ENCODE measurements around the gene SAMD10.
"Not testable (repeated sequence)": the region's sequence is repeated elsewhere in the genome, so short reads cannot be mapped to it uniquely, and the experiment has no call there.

SAMD10 gene

GRCh38 chr20:63963348-63963741 lies 16.1 kb downstream of the SAMD10 start:
- Histone ChIP-seq H3K27me3 (ENCODE audit: insufficient read depth, low read length, poor library complexity, severe bottlenecking) (no peaks in the 10 kb centered on the region), H3K9me2 (replicated peaks; ENCODE audit: low read depth, low read length) (no peaks in the 10 kb centered on the region), H3K36me3 (ENCODE audit: insufficient read depth, low read length) (no peaks in the 10 kb centered on the region), H2AFZ (ENCODE audit: low read length) (no peak overlapping the region), H4K20me1 (ENCODE audit: insufficient read depth, low read length, poor library complexity, severe bottlenecking) (no peaks in the 10 kb centered on the region), H3K4me3 (ENCODE audit: low read length, poor library complexity, severe bottlenecking) (no peak overlapping the region), H3K9me3 (ENCODE audit: insufficient read depth, low read depth, low read length) (no peaks in the 10 kb centered on the region), H3K4me1 (ENCODE audit: insufficient read depth, low read length, poor library complexity, severe bottlenecking) (peaks cover 7% of the 10 kb centered on the region), H3K9ac (ENCODE audit: low read depth, low read length, poor library complexity, severe bottlenecking) (no peak overlapping the region), H3K79me2 (ENCODE audit: insufficient read depth, low read length) (peaks cover under 1% of the 10 kb centered on the region; the same call in 1 of the 2 replicates), H3F3A (ENCODE audit: low read depth) (no peaks in the 10 kb centered on the region), H3K4me2 (ENCODE audit: low read depth, low read length, poor library complexity, severe bottlenecking) (no peak overlapping the region)
- TF ChIP-seq EZH2phosphoT487 (IDR thresholded peaks at IDR 0.05; ENCODE audit: borderline replicate concordance), result no peak
- TF ChIP-seq CTCF (conservative IDR thresholded peaks at IDR 0.05; ENCODE audit: low read length), result no peak

- Histone ChIP-seq H4K20me1 (ENCODE audit: insufficient read depth, low read length, poor library complexity, severe bottlenecking) (no peaks in the 10 kb centered on the region), H3K9me3 (ENCODE audit: insufficient read depth, low read depth, low read length) (no peaks in the 10 kb centered on the region), H3K9me2 (replicated peaks; ENCODE audit: low read depth, low read length) (no peaks in the 10 kb centered on the region), H3F3A (ENCODE audit: low read depth) (no peaks in the 10 kb centered on the region), H3K4me1 (ENCODE audit: insufficient read depth, low read length, poor library complexity, severe bottlenecking) (peaks cover 5% of the 10 kb centered on the region), H3K9ac (ENCODE audit: low read depth, low read length, poor library complexity, severe bottlenecking) (no peak overlapping the region), H3K4me3 (ENCODE audit: low read length, poor library complexity, severe bottlenecking) (no peak overlapping the region), H3K27me3 (ENCODE audit: insufficient read depth, low read length, poor library complexity, severe bottlenecking) (no peaks in the 10 kb centered on the region), H3K79me2 (ENCODE audit: insufficient read depth, low read length) (no peaks in the 10 kb centered on the region), H3K4me2 (ENCODE audit: low read depth, low read length, poor library complexity, severe bottlenecking) (no peak overlapping the region), H3K36me3 (ENCODE audit: insufficient read depth, low read length) (no peaks in the 10 kb centered on the region), H2AFZ (ENCODE audit: low read length) (no peak overlapping the region)
- TF ChIP-seq CTCF (conservative IDR thresholded peaks at IDR 0.05; ENCODE audit: low read length) (no peak), EZH2phosphoT487 (IDR thresholded peaks at IDR 0.05; ENCODE audit: borderline replicate concordance) (no peak)
Observed at GRCh38 chr20:63962426-63963347, 16.8 kb downstream of the SAMD10 start.

GRCh38 chr20:63961664-63962425 lies 17.6 kb downstream of the SAMD10 start:
- H3K36me3 ChIP-seq (ENCODE audit: insufficient read depth, low read length), result no peaks in the 10 kb centered on the region
- H3F3A ChIP-seq (ENCODE audit: low read depth), result no peaks in the 10 kb centered on the region
- H3K9me2 ChIP-seq (replicated peaks; ENCODE audit: low read depth, low read length), result no peaks in the 10 kb centered on the region
- no peak overlapping the region for H3K4me3 ChIP-seq (ENCODE audit: low read length, poor library complexity, severe bottlenecking)
- H3K4me2 ChIP-seq (ENCODE audit: low read depth, low read length, poor library complexity, severe bottlenecking), result no peak overlapping the region
- no peaks in the 10 kb centered on the region for H3K27me3 ChIP-seq (ENCODE audit: insufficient read depth, low read length, poor library complexity, severe bottlenecking)
- H3K4me1 ChIP-seq (ENCODE audit: insufficient read depth, low read length, poor library complexity, severe bottlenecking), result peaks cover 12% of the 10 kb centered on the region
- H4K20me1 ChIP-seq (ENCODE audit: insufficient read depth, low read length, poor library complexity, severe bottlenecking), result no peaks in the 10 kb centered on the region
- H3K9ac ChIP-seq (ENCODE audit: low read depth, low read length, poor library complexity, severe bottlenecking), result no peak overlapping the region
- no peak overlapping the region for H2AFZ ChIP-seq (ENCODE audit: low read length)
- no peaks in the 10 kb centered on the region for H3K79me2 ChIP-seq (ENCODE audit: insufficient read depth, low read length)
- TF ChIP-seq EZH2phosphoT487 (IDR thresholded peaks at IDR 0.05; ENCODE audit: borderline replicate concordance), result no peak
- TF ChIP-seq CTCF (conservative IDR thresholded peaks at IDR 0.05; ENCODE audit: low read length), result no peak
- no peaks in the 10 kb centered on the region for H3K9me3 ChIP-seq (ENCODE audit: insufficient read depth, low read depth, low read length)

GRCh38 chr20:63960654-63961621 lies 18.5 kb downstream of the SAMD10 start:
- not testable (repeated sequence) for H3K79me2 ChIP-seq (ENCODE audit: insufficient read depth, low read length); H2AFZ ChIP-seq (ENCODE audit: low read length); H3K36me3 ChIP-seq (ENCODE audit: insufficient read depth, low read length); H4K20me1 ChIP-seq (ENCODE audit: insufficient read depth, low read length, poor library complexity, severe bottlenecking); H3K9me3 ChIP-seq (ENCODE audit: insufficient read depth, low read depth, low read length); H3K9ac ChIP-seq (ENCODE audit: low read depth, low read length, poor library complexity, severe bottlenecking); H3F3A ChIP-seq (ENCODE audit: low read depth); H3K9me2 ChIP-seq (replicated peaks; ENCODE audit: low read depth, low read length); H3K27me3 ChIP-seq (ENCODE audit: insufficient read depth, low read length, poor library complexity, severe bottlenecking); H3K4me2 ChIP-seq (ENCODE audit: low read depth, low read length, poor library complexity, severe bottlenecking); H3K4me3 ChIP-seq (ENCODE audit: low read length, poor library complexity, severe bottlenecking)
- peaks cover 12% of the 10 kb centered on the region for H3K4me1 ChIP-seq (ENCODE audit: insufficient read depth, low read length, poor library complexity, severe bottlenecking)

All from Loucy (cell line).